Neural progenitor cell (in vitro differentiated cells): ENCODE measurements around the gene ORC2.

Experiments used
- EZH2 ChIP-seq: fragments of 200-600 bp; sonication (generic); IDR thresholded peaks from 2 replicates; pipeline ENCODE4 v1.6.1; 2017; ENCODE audit warnings: antibody characterized with exemption, mild to moderate bottlenecking, moderate library complexity
- TF ChIP-seq, protein P1 (sequence below): fragments of 200-600 bp; sonication (generic); IDR thresholded peaks from 2 replicates; pipeline ENCODE4 v1.5.1; 2017; ENCODE audit warnings: antibody characterized with exemption, mild to moderate bottlenecking

DNA sequence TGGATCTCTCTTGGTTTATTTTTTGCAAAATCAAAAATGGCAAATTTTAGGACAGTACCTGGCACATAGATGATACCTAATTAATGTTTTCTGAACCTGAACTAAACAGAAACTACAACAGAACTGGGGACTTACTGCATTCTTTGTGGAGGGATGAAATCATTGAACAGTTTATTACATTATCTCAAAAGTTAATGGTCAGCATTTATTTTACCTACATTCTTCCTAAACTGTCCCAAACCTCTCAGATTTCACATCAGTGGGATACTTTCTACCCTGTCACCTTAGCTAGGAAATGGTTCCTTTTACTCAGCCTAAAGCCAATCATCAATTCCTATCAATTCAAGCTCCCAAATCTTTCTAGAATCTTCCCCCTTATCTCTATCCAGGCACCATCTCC, 64.0 kb downstream of the ORC2 start:
- TF ChIP-seq, protein P1, sequence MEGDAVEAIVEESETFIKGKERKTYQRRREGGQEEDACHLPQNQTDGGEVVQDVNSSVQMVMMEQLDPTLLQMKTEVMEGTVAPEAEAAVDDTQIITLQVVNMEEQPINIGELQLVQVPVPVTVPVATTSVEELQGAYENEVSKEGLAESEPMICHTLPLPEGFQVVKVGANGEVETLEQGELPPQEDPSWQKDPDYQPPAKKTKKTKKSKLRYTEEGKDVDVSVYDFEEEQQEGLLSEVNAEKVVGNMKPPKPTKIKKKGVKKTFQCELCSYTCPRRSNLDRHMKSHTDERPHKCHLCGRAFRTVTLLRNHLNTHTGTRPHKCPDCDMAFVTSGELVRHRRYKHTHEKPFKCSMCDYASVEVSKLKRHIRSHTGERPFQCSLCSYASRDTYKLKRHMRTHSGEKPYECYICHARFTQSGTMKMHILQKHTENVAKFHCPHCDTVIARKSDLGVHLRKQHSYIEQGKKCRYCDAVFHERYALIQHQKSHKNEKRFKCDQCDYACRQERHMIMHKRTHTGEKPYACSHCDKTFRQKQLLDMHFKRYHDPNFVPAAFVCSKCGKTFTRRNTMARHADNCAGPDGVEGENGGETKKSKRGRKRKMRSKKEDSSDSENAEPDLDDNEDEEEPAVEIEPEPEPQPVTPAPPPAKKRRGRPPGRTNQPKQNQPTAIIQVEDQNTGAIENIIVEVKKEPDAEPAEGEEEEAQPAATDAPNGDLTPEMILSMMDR = no peak
- TF ChIP-seq EZH2 = no peak
